HG02943 (cell line): Measurements from ENCODE around the gene OPTC.

Source experiments
- ATAC-seq: cut with Tn5 transposase; IDR thresholded peaks from one replicate; pipeline ENCODE4 v1.9.1; 2021; ENCODE audit warnings: mild to moderate bottlenecking, low read depth, moderate library complexity; ENCODE audit not compliant: unreplicated experiment

Gene OPTC

DNA sequence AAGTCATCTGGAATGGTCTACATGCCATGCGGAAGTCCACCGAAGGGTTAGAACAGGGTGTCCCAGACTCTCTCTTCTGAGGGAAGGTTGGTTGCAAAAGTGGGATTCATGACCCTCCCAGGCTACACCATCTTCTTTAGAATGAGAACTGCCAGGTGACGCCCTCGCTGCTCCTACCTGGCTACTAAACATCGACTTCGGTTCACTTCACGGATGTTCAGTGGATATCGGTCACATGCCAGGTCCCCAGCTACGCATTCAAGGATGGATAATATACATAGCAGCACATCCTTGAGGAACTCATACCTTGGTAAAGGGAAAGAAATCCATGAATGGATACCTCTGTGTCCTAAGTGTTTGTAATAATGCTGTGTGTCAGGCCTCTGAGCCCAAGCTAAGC lies 3.3 kb upstream of the OPTC start:
- no peak for ATAC-seq

DNA sequence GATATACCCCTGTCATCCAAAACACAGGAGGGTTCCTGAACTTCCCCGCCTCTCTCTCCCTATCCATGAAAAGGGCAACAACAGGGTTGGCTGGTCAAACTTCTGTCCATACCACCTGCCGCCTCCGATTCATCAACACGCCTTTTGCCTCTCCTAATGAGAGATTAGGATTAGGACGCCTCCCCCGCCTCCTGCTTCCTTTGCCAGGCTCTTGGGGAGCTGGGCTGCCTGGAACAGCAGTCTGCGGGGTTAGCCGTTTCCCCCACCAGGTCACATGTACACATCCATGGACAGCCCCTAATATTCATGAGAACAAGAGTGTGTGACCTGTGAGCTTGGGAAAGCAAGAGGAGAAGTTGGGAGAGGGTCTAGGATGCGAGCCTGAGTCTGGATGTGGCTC lies 2.3 kb upstream of the OPTC start:
- ATAC-seq, result no peak

DNA sequence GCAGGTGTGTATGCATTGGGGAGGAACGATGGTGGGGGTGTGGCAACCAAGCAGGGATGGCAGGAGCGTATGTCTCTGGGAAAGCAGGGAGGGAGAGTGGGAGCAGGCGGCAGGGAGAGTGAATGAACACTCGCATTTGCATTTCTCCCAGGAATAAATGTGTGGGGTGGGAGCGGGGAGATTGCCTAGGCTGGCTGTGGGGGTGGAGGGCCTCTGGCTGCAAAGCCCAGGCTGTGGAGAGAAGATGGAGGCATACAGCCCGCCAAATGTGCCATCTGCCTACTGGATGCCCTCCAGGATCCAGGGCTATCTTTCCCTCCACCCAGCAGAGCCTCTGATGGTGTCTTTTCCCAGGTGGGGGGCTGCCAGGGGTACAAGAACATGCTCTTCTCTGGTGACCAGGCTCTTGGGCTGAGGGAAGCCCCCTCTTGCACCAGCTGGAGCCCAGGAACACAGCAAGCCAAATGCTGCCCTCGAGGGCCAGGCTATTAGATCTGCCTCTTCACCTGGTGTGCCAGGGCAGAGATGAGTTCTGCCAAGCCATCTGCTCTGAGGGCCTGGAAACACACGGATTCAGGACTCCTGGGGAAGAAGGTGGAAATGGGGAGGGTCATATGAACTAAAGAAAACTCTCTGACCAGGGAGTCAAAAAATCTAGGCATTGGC lies 1.7 kb upstream of the OPTC start:
- no peak for ATAC-seq

DNA sequence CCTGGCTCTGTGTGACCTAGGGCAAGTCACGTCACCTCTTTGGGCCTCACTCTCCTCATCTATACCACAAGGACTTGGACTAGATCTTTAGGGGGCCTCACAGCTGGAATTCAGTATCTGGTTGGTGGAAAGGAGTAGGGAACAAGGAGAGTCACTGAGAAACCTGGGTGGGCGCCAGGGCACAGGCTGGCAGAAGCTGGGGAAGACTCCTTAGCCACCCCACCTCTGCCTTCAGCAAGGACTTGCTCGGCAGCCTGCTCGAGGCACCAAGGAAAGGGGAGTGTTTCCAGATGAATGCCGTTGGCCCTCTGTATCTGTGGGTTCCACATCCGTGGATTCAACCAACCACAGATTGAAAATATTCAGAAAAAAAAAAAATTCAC lies 1.2 kb upstream of the OPTC start:
- no peak for ATAC-seq

DNA sequence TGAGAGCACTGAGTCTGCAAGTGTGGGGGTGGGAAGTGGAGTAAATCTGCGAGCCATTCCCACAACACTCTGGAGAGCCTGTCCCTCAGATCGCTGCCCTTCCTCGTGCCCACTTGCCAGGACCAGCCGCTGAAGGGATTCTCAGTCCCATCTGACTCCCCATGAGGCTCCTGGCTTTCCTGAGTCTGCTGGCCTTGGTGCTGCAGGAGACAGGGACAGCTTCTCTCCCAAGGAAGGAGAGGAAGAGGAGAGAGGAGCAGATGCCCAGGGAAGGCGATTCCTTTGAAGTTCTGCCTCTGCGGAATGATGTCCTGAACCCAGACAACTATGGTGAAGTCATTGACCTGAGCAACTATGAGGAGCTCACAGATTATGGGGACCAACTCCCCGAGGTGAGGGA lies 1.9 kb downstream of the OPTC start:
- no peak for ATAC-seq

DNA sequence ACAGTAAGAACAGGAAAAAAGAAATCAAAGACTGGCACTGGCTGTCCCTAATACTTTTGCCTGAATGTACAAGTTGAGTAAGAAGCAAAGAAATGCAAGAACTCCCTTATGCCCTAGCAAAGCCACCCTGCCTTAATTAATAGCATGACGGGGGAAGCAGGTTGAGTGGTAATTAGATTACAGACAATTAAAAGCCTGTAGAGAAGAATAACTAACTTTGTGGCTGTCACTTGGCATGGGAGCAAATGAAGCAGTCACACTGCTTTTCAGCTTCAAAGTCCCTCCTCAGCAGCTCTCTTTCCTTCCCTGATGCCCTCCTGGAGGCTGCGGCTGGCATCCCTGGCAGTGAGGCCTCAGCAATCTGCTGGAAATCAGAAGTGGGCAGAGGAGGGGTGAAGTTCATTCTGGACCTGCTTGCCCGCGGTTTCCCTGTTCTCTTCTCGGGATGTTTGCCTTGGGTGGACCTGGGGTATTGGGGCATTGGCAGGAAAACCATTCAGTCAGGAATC lies 3.4 kb downstream of the OPTC start:
- no peak for ATAC-seq

DNA sequence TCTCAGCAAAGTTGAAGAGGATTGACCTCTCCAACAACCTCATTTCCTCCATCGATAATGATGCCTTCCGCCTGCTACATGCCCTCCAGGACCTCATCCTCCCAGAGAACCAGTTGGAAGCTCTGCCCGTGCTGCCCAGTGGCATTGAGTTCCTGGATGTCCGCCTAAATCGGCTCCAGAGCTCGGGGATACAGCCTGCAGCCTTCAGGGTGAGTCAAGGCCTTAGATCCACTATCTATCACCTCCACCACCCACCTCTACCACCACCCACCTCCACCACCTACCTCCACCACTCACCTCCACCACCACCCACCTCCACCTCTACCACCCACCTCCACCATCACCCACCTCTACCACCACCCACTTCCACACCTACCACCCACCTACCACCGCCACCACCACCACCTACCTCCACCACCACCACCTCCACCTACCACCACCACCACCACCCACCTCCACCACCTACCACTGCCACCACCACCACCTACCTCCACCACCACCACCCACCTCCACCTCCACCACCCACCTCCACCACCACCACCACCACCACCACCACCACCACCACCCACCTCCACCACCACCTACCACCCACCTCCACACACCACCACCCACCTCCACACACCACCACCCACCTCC lies 5.8 kb downstream of the OPTC start:
- ATAC-seq, result no peak

DNA sequence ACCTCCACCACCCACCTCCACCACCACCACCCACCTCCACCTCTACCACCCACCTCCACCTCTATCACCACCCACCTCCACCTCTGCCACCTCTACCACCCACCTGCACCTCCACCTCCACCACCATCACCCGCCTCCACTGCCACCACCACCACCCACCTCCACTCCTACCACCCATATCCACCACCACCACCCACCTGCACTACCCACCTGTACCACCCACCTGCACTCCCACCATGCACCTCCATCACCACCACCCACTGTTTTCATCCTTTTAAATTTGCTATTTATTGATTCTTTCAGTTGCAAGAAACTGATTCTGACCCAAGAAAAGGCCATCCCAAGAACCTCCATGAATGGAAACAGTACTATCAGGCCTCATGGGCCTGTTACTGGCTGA lies 6.3 kb downstream of the OPTC start:
- no peak for ATAC-seq

DNA sequence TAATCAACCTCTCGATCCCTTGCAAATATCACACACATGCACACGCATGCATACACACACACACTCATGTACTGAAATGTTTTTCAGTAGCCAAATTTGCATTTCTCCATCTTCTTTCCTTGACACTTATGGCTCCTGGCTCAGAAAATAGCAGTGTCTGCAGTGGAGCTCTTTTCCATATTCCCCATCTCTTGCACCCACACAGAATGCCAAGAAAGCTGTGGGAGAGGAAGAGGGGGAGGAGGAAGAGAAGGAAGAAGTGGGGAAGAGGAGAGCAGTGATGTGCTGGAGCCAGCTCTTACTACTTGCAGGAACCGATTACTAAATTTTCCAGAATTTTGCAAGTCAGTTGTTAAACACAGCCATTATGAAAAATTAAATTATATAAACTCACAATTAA lies 9.9 kb downstream of the OPTC start:
- no peak for ATAC-seq

DNA sequence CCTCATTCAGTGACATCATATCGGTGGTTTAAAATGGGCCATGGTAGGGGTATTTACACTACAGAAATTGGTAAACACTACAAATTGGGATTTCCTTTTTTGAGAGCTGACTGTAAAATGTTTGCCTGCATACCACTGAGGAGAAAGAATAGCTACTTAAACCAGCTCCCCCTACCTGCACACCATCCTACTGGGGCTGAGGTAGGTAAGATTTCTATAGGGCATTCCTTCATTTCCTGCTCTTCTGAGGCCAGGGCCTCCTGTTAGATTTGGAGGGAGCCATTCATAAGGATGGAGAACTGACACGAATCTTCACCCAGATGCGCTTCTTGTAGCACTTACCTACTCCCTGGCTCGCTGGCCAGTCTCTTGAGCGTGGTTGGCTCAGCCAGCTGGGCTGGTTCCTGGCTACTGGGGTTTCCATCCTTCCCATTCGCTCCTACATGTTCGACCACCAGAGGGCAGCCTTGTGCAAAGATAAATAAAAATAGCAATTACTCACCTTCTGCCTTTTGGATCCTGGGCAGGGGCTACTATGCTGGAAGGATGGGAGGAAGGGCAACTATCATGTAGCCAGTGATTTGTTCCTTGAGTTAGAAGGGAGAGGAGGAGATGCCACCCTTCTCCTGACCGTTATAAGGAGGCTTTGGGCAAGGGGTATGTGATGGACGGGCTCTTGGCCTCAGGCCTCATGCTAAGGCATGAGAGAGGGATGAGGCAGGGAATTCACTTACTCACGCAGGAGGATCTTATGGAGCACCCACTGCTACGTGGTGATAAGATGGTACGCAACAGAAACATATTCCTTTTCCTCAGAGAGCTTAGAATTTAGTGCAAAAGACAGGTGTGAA lies 10.7 kb downstream of the OPTC start:
- ATAC-seq, result no peak

DNA sequence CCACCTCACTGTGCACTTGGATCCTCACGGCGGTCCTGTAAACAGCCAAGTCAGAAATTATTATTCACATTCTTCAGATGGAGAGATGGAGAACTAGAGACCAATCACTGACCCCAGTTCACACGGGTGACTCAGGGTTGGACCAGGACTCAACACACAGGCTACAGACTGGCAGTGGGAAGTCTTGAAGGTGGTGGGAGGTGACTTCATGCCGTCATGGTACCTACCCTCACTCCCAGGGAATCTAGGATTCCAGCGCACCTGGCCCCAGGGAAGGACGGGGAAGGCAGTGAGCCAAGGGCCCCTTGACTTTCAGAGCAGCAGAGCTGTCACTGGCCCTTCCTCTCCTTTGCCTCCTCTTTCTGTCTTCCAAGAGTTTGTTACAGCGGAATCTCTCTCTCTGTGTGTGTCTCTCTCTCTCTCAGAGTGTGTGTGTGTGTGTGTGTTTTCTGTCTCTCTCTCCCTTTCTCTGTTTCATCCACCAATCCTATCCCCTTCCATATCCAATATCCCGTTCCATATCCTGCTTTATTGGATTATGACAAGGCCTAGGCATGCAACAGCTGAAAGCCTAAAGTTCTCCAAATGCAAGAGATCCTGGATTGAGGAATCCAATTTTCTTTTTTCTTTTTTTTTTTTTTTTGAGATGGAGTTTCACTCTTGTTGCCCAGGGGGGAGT lies 11.7 kb downstream of the OPTC start:
- ATAC-seq, result no peak

DNA sequence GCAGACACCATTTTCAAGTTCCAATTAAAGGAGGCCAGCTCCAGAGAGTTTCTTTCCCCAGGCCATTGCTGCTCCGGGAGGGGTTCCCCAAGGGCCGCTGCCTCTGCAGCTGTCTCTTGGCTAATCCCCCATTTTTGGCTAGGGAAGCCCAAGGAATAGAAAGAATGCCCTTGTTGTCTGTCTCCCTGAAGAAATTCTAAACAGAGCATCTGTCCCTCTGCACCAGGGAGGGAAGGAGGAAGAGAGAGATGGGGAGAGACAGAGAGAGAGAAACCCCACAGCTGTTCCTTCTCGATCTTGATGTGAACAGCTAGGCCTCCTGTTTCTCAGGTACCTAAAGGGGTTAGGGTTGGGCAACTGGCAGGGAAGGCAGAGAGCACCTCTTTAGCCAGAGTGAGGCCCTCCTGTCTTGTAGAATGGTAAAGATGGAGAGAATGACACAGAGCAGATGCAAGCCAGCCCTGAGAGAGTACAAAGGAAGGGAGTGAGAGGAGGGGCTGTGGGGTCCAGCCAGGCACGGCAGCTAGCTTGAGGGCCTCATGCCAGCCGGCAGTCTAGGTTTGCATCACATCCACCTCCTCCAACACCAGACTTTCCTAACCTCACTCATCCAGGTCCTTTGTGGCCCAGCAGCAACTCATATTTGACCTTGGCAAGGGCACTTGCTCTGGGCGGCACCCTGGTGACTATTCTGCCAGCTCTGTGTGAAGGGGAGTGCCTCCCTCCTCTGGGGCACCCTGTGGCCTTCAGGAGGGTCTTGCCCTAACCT lies 13.1 kb downstream of the OPTC start:
- ATAC-seq, result no peak

DNA sequence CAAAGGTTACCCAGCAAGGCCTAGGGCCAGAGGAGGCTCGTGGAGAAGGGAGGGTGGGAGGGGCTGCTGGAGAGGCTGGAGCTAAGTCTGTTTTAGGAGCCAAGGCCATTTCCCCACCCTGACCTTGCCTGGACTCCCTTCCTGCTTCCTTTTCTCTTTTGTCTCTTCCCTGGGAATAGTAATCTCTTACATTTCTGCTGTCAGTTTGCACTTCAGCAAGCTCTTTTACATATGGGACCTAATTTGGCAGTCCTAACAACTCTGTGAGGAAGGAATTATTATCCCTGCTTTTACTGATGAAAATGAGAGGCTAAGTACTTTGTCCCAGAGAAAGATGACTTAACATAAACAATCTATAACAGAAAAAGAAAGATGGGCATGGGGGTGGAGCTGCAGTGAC lies 13.8 kb downstream of the OPTC start:
- no peak for ATAC-seq

DNA sequence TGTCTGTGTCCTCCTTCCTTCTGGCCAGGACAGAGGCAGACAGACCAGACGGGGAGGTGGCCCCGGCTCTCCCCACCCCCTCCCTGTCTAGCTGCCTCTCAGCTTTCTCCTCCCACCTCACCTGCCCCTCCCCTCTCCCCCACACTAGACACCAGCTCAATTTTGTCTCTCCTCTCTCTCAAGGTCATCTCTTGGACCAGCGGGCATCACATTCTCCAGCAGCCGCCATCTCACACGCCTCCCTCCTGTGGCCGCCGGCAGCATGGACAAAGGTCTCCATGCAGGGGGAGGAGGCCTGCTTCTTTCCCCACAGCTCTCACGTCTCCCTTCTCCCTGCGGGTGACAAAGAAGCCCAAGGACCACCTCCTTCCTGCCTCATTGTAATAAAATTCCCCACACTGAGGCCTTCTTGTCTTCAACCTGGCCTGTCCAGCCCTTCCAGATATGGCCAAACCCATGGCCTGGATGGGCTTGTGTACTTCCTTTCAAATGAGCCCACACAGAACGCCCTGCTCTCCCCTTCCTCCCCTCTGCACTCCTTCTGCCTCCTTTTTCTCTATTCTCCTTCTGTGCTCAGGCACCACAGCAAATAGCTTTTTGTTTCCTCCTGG lies 14.6 kb downstream of the OPTC start:
- ATAC-seq, result no peak

DNA sequence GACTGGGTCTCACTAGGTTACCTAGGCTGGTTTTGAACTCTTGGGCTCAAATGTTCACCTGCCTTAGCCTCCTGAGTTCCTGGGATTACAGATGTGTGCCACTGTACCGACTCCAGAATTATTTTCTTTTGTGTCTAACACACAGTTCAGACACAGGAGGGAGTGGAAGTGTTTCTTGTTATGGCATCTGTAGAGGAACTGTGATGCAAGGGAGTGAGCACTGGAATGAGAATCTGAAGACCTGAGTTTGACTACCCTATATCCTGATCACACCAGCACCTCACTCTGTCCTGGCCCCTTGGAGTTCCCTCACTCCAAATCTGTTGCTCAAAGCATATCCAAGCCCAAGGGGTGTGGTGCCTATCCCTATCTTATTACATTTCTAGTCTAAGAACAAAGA lies 15.2 kb downstream of the OPTC start:
- ATAC-seq, result no peak

DNA sequence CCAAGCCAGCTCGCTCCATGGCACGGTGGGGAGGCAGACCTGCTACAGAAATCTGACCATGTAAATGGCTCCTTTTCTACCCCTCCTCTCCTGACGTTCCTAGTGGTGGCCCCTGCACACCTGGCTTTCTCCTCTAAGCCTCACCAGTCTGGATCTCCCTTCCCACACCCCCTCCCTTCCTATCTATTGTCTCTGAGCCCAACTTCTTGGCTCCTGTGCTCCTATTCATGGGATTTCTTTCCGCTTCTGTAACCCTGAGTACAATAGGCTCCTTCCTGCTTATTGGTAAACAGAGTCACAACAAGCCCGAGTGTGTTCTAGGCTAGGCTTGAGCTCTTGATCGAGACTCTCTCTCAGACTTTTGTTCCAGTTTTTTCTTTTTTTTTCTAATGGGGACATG lies 17.6 kb downstream of the OPTC start:
- ATAC-seq, result no peak

DNA sequence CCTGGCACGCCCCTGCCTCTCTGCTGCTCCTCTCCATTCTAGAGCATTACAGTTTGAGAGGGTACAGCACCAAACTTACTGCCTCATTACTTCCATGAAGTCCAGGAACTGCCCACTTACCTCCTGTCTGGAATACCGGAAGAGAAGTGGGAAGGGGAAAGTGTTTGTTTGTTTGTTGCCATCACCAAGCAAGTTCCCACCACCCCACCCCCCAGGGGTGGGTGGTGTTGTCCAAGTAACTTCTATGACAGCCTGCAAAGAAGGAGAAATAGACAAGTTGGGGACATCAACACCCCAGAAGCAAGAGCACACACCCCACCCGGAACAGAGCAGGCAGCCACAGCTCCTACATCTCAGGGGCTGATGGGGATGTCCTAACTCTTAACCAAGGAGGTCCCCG lies 18.0 kb downstream of the OPTC start:
- ATAC-seq, result no peak

DNA sequence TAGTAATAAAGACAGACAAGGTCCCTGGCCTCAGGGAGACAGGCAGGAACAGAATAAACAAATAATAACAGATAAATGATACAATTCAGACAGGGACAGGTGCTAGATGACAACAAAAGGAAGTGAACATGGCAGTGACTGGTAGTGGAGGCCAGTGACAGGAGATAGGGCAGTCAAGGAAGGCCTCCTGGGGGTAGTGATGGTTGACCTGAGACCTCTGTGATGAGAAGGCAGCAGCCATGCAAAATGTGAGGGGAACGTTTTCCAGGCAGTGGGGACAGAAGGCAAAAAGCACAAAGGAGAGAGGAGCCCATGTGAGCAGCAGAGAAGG lies 18.5 kb downstream of the OPTC start:
- no peak for ATAC-seq

DNA sequence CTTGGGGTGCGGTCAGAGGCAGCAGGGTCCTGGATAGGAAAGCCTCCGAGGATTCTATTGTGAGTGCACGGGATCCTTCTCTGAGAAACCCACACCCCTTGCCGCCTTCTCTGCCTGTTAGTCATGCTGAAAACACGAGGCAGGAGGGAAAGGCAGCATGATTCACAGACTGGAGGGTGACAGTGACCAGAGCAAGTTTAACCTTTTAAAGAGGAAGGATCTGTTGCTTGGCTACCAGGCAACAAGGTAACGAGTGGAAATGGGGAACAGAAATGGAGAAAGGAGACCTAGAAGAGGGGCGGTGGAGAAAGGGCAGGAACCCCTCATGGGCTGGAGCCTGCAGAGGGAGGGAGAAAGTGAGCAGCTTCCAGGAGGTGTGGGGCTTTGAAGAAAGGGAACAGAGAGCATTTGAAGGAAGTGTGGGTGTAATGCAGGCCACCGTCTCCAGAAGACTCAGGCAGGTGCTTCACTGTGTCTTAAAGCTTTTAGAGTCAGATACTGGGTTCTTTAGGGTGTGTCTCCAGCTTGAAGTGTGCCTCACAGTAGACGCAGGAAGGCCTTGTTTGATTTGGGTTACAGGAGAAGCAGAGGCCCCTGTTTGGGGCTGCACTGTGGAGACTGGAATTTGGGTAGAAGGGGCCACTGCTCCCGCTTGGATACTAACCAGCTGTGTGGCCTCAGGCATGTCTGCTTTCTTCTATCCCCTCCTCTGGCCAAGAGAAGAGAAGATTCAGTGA lies 19.1 kb downstream of the OPTC start:
- ATAC-seq, result no peak
